GM19438 (cell line): ENCODE measurements around the gene KLK3.
"Not testable (repeated sequence)": the region's sequence is repeated elsewhere in the genome, so short reads cannot be mapped to it uniquely, and the experiment has no call there.

ENCODE experiments used
- ATAC-seq: cut with Tn5 transposase; IDR thresholded peaks from one replicate; pipeline ENCODE4 v1.9.1; 2021; ENCODE audit warnings: low read depth; ENCODE audit not compliant: unreplicated experiment

The KLK3 gene

DNA sequence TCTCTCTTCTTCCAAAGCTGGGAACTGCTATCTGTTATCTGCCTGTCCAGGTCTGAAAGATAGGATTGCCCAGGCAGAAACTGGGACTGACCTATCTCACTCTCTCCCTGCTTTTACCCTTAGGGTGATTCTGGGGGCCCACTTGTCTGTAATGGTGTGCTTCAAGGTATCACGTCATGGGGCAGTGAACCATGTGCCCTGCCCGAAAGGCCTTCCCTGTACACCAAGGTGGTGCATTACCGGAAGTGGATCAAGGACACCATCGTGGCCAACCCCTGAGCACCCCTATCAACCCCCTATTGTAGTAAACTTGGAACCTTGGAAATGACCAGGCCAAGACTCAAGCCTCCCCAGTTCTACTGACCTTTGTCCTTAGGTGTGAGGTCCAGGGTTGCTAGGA is 5.1 kb downstream of the KLK3 start:
- ATAC-seq: no peak

DNA sequence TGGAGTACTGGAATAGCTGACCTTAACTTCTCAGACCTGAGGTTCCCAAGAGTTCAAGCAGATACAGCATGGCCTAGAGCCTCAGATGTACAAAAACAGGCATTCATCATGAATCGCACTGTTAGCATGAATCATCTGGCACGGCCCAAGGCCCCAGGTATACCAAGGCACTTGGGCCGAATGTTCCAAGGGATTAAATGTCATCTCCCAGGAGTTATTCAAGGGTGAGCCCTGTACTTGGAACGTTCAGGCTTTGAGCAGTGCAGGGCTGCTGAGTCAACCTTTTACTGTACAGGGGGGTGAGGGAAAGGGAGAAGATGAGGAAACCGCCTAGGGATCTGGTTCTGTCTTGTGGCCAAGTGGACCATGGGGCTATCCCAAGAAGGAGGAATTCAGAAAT is 6.3 kb downstream of the KLK3 start:
- ATAC-seq: no peak

DNA sequence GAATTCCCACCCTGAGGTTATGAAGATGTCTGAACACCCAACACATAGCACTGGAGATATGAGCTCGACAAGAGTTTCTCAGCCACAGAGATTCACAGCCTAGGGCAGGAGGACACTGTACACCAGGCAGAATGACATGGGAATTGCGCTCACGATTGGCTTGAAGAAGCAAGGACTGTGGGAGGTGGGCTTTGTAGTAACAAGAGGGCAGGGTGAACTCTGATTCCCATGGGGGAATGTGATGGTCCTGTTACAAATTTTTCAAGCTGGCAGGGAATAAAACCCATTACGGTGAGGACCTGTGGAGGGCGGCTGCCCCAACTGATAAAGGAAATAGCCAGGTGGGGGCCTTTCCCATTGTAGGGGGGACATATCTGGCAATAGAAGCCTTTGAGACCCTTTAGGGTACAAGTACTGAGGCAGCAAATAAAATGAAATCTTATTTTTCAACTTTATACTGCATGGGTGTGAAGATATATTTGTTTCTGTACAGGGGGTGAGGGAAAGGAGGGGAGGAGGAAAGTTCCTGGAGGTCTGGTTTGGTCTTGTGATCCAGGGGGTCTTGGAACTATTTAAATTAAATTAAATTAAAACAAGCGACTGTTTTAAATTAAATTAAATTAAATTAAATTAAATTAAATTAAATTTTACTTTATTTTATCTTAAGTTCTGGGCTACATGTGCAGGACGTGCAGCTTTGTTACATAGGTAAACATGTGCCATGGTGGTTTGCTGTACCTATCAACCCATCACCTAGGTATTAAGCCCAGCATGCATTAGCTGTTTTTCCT is 7.0 kb downstream of the KLK3 start:
- no peak for ATAC-seq

DNA sequence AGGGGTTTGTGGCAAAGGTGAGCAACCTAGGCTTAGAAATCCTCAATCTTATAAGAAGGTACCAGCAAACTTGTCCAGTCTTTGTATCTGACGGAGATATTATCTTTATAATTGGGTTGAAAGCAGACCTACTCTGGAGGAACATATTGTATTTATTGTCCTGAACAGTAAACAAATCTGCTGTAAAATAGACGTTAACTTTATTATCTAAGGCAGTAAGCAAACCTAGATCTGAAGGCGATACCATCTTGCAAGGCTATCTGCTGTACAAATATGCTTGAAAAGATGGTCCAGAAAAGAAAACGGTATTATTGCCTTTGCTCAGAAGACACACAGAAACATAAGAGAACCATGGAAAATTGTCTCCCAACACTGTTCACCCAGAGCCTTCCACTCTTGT is 14.8 kb downstream of the KLK3 start:
- no peak for ATAC-seq

DNA sequence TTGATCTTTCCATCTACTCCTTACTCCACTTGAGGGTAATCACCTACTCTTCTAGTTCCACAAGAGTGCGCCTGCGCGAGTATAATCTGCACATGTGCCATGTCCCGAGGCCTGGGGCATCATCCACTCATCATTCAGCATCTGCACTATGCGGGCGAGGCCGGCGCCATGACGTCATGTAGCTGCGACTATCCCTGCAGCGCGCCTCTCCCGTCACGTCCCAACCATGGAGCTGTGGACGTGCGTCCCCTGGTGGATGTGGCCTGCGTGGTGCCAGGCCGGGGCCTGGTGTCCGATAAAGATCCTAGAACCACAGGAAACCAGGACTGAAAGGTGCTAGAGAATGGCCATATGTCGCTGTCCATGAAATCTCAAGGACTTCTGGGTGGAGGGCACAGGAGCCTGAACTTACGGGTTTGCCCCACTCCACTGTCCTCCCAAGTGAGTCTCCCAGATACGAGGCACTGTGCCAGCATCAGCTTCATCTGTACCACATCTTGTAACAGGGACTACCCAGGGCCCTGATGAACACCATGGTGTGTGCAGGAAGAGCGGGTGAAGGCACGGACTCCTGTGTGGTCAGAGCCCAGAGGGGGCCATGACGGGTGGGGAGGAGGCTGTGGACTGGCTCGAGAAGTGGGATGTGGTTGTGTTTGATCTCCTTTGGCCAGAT is 15.8 kb downstream of the KLK3 start:
- no peak for ATAC-seq

DNA sequence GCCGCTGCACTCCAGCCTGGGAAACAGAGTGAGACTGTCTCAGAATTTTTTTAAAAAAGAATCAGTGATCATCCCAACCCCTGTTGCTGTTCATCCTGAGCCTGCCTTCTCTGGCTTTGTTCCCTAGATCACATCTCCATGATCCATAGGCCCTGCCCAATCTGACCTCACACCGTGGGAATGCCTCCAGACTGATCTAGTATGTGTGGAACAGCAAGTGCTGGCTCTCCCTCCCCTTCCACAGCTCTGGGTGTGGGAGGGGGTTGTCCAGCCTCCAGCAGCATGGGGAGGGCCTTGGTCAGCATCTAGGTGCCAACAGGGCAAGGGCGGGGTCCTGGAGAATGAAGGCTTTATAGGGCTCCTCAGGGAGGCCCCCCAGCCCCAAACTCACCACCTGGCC is 18.3 kb downstream of the KLK3 start, which contains the start of gene KLK2:
TSS of gene KLK2 (plus strand) at position 384 of the 400 bp plus-strand sequence. CDS start 35 bp downstream, outside the sequence.
- ATAC-seq: no peak

DNA sequence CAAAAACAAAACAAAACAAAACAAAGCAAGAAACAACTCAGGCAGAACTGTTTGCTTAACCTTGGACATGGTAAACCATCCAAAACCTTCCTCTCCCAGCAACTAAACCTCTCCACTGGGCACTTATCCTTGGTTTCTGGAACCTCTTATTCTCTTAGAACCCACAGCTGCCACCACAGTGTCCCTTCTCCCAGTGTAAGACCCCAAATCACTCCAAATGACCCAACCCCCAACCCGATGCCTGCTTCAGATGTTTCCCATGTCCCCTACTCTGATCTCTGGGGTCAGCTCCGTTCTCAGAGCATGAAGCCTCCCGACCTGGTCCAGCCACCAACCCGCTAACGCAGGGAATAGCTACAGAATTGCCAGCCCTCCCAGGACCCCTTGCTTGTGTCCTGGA is 19.5 kb downstream of the KLK3 start:
- no peak for ATAC-seq

DNA sequence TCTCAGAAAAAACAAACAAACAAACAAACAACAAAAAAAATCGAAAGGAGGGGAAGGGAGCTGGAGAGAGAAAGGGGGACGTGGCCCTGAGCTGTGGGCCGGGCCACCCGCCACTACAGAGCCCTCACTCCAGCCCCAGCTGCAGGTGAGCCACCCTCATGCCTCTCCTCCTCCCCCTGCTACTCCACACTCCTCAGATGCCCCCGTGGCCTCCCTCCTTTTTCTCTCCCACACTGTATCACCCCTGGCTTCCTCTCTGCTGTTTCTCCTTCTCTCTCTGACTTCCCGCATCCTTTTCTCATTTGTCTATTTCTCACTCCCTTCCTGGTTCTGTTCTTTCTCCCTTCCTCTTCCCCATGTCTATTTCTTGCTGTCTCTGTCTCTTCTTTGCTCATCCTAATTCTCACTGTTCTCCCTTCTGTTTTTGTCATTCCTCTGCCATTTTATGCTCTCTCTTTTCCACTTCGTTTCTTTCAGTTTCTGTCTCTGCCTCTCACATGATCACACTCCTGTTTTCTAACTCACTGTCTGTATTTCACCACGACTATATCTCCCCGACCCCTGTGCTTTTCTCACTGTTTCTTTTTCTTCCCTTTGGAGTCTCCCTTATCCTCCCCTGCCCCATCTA is 21.2 kb downstream of the KLK3 start:
- no peak for ATAC-seq

DNA sequence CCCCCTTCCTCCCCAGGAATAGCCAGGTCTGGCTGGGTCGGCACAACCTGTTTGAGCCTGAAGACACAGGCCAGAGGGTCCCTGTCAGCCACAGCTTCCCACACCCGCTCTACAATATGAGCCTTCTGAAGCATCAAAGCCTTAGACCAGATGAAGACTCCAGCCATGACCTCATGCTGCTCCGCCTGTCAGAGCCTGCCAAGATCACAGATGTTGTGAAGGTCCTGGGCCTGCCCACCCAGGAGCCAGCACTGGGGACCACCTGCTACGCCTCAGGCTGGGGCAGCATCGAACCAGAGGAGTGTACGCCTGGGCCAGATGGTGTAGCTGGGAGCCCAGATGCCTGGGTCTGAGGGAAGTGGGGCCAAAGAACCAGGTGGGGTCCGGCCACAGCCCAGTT is 21.7 kb downstream of the KLK3 start:
- ATAC-seq: no peak

DNA sequence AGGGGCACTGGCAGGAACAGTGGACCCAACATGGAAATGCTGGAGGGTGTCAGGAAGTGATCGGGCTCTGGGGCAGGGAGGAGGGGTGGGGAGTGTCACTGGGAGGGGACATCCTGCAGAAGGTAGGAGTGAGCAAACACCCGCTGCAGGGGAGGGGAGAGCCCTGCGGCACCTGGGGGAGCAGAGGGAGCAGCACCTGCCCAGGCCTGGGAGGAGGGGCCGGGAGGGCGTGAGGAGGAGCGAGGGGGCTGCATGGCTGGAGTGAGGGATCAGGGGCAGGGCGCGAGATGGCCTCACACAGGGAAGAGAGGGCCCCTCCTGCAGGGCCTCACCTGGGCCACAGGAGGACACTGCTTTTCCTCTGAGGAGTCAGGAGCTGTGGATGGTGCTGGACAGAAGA is 22.6 kb downstream of the KLK3 start:
- ATAC-seq: no peak

DNA sequence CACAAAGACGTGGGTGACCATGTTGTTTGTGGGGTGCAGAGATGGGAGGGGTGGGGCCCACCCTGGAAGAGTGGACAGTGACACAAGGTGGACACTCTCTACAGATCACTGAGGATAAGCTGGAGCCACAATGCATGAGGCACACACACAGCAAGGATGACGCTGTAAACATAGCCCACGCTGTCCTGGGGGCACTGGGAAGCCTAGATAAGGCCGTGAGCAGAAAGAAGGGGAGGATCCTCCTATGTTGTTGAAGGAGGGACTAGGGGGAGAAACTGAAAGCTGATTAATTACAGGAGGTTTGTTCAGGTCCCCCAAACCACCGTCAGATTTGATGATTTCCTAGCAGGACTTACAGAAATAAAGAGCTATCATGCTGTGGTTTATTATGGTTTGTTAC is 24.1 kb downstream of the KLK3 start:
- ATAC-seq: no peak

DNA sequence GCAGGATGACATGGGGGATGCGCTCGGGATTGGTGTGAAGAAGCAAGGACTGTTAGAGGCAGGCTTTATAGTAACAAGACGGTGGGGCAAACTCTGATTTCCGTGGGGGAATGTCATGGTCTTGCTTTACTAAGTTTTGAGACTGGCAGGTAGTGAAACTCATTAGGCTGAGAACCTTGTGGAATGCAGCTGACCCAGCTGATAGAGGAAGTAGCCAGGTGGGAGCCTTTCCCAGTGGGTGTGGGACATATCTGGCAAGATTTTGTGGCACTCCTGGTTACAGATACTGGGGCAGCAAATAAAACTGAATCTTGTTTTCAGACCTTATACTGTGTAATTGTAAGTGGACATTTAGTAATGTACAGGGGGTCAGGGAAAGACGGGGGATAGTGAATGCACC is 25.5 kb downstream of the KLK3 start:
- ATAC-seq: no peak

DNA sequence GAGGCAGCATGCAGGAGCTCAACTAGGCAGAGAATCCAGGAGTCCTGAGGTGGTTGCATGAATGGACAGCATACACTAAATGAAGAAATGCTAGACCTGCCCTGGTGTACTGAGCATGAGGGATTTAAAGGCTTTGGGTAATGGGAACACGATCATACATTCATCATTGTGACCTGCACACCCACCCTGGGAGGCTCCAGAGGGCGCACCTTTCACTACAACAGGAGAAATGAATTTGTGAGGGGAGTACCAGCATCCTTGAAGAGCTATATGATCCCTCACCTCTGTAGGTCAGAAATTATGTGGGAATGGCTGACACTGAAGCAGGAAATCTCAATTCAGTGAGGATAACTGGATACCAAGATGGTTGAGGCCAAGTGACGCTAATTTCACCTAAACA is 27.5 kb downstream of the KLK3 start:
- ATAC-seq: no peak

DNA sequence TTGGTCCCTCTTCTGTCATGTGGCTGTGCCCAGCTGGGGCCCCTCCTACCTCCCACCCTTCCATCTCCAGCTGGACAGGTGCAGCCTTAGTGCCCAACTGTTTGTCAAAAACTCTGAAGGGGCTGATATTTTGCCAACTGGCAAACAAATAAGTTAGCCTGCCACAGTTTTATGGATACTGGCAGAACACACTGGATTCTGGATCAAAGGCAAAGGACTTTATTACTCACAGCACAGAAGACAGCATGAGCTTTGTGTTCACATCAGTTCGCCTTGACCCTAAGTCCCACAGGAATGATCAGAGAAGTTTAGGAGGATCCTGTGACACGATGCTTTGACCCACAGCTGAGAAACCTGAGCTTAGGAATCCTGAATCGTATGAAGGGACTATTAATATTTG is 34.9 kb downstream of the KLK3 start:
- ATAC-seq: no peak

DNA sequence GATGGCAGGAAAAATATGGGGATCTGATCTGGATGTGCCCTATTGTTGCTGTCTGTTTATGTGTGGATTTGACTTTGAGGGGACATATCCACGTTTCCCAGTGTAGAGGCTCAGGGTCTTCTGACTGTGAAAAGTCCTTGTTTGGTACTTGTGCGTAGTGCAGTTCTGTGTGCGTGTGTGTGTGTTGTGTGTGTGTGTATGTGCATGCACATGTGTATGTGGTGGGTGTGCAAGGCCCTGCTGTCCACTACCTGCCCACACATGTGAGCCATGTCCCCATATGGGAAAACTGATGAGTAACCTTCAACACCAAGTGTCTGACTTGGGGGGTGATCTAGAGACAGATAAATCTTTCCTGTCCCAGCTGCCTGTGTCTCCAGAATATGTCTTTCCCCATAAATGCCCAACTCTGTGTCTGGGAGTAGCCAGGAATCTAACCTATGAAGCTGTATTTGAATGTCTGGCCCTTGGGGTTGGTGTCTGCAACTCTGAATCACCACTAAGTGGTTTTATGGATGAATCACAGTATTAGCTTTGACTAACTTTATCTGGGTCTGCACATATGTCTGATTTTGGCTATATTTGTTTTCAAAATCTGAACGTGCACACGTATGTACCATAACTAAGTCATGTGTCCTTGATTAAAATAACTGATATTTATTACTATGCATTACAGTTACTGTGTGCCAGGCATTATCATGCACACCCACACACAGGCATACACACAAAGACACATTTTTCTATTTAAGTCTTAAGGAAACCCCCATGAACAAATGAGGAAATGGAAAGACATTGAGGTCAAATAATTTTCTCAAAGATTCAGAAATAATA is 35.9 kb downstream of the KLK3 start:
- ATAC-seq: no peak

DNA sequence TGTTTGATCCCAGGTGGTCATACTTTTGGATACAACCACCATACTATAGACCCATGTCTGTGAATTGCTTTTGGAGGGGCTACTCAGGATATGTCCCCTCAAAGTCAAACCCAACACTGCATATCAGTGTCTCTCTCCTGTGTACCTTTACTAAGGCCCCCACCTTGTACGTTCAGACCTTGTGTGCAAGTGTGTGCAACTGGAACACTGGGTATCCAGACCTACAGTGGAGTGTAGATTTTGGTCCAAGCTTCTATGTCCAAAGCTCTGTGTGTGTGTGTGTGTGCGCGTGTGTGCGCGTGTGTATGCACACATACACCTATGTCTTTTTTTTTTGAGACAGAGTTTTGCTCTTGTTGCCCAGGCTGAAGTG is 36.5 kb downstream of the KLK3 start:
- ATAC-seq: no peak

DNA sequence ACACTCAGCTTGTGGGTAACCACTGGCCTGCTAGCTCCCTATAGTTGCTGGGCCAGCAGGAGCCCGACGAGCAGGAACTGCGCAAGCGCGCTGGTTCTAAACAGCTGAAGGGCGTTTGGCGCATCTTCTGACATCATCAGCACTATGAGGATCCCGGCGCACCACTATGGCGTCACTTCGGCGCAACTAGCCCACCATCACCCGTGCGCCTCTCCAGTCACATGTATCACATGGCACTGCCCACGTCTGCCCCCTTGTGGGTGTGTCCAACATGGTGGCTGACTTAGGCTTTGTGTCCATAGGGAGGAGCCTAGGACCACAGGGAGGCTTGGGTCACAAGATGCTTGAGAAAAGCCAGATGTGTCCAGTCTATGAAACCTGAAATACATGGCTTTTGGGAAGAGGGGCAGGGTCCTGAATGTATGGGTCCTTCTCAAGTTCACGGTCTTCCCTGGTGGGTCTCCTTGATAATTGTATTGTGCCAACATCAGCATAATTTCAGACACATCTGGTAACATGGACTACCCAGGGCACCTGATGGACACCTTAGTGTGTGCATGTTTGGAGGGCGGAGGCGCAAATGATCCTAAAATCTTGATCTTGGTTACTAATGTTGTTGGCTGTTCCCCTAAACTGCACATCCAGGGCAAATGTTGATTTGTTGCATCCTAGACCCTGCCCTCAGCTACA is 38.5 kb downstream of the KLK3 start:
- no peak for ATAC-seq

DNA sequence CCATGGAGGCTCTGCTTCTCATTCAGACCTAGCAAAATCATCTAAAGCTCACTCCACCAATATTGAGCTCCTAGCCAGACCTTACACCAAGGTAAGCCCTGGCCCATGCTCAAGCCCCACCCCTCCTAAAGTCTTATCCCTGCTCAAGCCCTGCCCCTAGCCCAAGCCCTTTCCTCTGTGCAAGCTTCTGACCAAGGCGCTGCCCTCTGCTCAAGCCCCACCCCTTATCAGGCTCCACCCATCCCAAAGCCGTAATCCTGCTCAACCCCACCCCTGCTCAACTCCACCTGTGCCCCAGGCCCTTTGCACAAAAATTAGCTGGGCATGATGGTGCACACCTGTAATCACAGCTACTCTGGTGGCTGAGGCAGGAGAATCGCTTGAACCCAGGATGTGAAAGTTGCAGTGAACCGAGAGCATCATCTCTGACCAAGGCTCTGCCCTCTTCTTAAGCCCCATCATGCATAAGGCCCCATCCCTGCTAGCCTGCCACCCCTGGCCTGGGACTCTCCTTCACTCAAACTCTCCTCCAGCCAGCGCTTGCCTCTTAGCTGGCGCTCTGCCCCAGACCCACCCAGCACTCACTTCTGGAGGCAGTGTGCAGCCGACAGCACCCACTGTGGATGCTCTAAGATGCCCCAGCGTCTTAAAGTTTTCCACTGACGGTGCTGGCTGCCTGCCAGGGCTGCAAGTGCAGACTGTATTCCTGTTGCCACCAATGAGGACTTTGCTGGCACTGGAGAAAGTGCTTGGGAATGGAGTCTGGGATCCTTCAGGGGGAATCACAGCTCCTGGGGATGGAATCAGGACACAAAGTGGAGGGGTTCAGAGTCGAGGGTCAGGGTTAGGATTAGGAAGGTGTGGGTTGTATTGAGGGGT is 40.0 kb downstream of the KLK3 start:
- no peak for ATAC-seq

DNA sequence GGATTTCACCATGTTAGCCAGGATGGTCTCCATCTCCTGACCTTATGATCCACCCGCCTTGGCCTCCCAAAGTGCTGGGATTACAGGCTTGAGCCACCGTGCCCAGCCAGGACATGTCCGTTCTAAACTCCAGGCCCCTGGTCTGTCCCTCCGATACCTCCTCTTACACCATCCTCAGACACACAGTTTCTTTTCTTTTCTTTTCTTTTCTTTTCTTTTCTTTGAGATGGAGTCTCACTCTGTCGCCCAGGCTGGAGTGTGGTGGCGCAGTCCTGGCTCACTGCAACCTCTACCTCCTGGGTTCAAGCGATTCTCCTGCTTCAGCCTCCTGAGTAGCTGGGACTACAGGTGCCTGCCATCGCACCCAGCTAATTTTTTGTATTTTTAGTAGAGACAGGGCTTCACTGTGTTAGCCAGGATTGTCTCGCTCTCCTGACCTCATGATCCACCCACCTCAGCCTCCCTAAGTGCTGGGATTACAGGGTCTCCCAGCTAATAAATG is 41.4 kb downstream of the KLK3 start:
- ATAC-seq: not testable (repeated sequence)
